Ovary (tissue), 3 donors: ENCODE measurements around the gene RDH16.

Experiments used
- POLR2A ChIP-seq: fragments of 450-650 bp; IDR thresholded peaks from one replicate; pipeline ENCODE4 v1.6.1; 2017; ENCODE audit warnings: antibody characterized with exemption, mild to moderate bottlenecking, moderate library complexity
- TF ChIP-seq, protein P1 (sequence below), 3 donors: fragments of 450-650 bp in 2 of 3; fragments of 200-600 bp in 1 of 3; IDR thresholded peaks; one replicate each; pipeline versions ENCODE4 v1.5.1 to v1.8.0; 2016 to 2022; ENCODE audit warnings: antibody characterized with exemption in 3 of 3, mild to moderate bottlenecking in 1 of 3
- donor health status: DM: no; HTN: no; CAD: no.

DNA sequence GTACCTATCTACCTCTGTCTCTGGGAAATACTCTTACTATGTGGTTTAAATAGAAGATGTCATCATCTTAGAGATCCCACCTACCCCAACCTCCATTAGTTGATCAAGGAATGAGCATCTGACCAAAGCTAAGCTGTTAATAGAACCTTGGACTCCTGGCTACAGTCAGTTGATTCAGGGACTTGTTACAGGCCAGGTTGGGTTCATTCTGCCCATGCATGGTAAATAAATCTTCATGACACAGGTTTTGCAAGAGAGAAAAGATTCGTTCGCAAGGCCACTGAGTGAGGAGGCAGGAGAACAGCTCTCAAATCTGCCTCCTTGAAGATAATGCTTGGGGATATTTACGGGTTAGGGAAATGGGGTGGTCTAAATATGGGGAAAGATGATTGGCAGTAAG is 42.7 kb downstream of the RDH16 start:
- TF ChIP-seq, protein P1, sequence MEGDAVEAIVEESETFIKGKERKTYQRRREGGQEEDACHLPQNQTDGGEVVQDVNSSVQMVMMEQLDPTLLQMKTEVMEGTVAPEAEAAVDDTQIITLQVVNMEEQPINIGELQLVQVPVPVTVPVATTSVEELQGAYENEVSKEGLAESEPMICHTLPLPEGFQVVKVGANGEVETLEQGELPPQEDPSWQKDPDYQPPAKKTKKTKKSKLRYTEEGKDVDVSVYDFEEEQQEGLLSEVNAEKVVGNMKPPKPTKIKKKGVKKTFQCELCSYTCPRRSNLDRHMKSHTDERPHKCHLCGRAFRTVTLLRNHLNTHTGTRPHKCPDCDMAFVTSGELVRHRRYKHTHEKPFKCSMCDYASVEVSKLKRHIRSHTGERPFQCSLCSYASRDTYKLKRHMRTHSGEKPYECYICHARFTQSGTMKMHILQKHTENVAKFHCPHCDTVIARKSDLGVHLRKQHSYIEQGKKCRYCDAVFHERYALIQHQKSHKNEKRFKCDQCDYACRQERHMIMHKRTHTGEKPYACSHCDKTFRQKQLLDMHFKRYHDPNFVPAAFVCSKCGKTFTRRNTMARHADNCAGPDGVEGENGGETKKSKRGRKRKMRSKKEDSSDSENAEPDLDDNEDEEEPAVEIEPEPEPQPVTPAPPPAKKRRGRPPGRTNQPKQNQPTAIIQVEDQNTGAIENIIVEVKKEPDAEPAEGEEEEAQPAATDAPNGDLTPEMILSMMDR (IDR thresholded peaks at IDR 0.05): no peak
- no peak for TF ChIP-seq POLR2A
